ENCODE measurements around the gene SEMA5A. TPM values are rescaled to one million over a fixed set of nuclear protein-coding genes. Genes with fewer than 3 reads are reported as not detected.

SEMA5A gene
- total and polyA plus RNA-seq, 2 of the 13 experiments (the other 11 are each of a cell fraction or from before 2014, with no cell fraction given), result 0.01 TPM; not detected in 1

DNA sequence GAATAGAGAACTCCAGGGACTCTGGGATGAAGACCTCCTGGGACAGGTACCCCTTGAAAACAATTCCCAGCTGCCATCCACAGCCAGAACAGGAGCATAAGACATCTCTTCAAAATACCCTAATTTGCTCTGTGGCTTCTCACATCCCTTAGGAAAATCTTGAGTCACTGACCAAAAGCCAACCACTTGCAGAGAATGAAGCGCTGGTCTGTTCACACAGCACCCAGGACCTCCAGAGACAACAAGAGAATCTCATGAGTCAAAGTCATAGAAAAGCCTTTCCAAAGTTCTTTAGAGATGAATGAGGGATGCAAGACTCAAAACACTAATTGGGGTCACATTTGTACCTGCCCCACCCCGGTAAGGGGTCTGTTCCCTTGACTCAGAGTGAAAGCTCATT, 210.6 kb downstream of the SEMA5A start:
- Histone ChIP-seq H4K20me1 (ENCODE audit: insufficient read depth, low read length) (no peaks in the 10 kb centered on the region), H3K27ac (ENCODE audit: extremely low read length, insufficient read depth, low read length) (no peak overlapping the region), H2AFZ (ENCODE audit: low read length) (no peak overlapping the region), H3K9me3 (ENCODE audit: low read length) (peaks cover 7% of the 10 kb centered on the region), H3K4me2 (ENCODE audit: low read depth, low read length) (no peak overlapping the region), H3K36me3 (replicated peaks in 1 of 2; ENCODE audit: control insufficient read depth in 1 of 2, insufficient read depth in 2 of 2, low read length in 2 of 2) (no peaks in the 10 kb centered on the region), H3K4me3 (replicated peaks in 1 of 3; ENCODE audit: insufficient read depth in 1 of 3, low read depth in 2 of 3, low read length in 3 of 3) (no peak overlapping the region), H3K9ac (ENCODE audit: insufficient read depth, low read depth, low read length) (no peak overlapping the region), H3K27me3 (ENCODE audit: control insufficient read depth in 1 of 2, insufficient read depth in 2 of 2, low read length in 2 of 2) (no peaks in the 10 kb centered on the region; a peak in 1 of 5 replicates), H3K79me2 (ENCODE audit: insufficient read depth, low read length) (no peaks in the 10 kb centered on the region), H3K4me1 (ENCODE audit: insufficient read depth, low read length) (no peaks in the 10 kb centered on the region)
- 0% methylated on average over 1 of the region's 2 CpGs for WGBS (ENCODE audit: low lambda C conversion rate)
- BruUV-seq (replicated peaks), result no TSS peak
- DNase-seq (ENCODE audit: low spot score) (no peak), ATAC-seq (no peak), FAIRE-seq (no peak)
- in situ Hi-C loops (cut with HindIII; ENCODE audit: extremely low pct_ligation_motif_present, low pct_unique_long_range_greater_than_20kb), result no loop called here
- CTCF ChIA-PET (ENCODE audit: low intra/inter-chr PET ratio, low total read pairs), result no interaction called here
- TF ChIP-seq XBP1 (CRISPR knock-in tag; IDR thresholded peaks at IDR 0.05) (no peak), ZBTB37 (CRISPR knock-in tag; IDR thresholded peaks at IDR 0.05) (no peak), NPAS2 (CRISPR knock-in tag; IDR thresholded peaks at IDR 0.05; ENCODE audit: borderline replicate concordance) (no peak), ZNF577 (CRISPR knock-in tag; IDR thresholded peaks at IDR 0.05; ENCODE audit: borderline replicate concordance, low read depth) (no peak)
- TF ChIP-seq, protein P1, sequence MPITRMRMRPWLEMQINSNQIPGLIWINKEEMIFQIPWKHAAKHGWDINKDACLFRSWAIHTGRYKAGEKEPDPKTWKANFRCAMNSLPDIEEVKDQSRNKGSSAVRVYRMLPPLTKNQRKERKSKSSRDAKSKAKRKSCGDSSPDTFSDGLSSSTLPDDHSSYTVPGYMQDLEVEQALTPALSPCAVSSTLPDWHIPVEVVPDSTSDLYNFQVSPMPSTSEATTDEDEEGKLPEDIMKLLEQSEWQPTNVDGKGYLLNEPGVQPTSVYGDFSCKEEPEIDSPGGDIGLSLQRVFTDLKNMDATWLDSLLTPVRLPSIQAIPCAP (CRISPR knock-in tag; IDR thresholded peaks at IDR 0.05; ENCODE audit: low read depth), result no peak
- intact Hi-C loops (cut with micrococcal nuclease; ENCODE audit: unreplicated experiment), result no loop called here
- POLR2A ChIA-PET, result no interaction called here

DNA sequence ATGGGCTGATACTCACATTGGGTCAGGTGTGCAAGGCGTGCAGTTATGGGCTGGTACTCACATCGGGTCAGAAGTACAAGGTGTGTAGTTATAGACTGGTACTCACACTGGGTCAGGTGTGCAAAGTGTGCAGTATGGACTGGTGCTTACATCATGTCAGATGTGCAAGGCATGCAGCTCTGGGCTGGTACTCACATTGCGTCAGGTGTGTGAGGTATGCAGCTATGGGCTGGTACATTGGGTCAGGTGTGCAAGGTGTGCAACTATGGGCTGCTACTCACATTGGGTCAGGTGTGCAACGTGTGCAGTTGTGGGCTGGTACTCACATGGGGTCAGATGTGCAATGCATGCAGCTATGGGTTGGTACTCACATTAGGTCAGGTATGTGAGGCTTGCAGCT, 213.8 kb downstream of the SEMA5A start:
- no peak for FAIRE-seq
- intact Hi-C loops (cut with micrococcal nuclease; ENCODE audit: unreplicated experiment), result no loop called here
- Histone ChIP-seq H3K4me2 (ENCODE audit: low read depth, low read length) (no peak overlapping the region), H3K36me3 (replicated peaks in 1 of 2; ENCODE audit: control insufficient read depth in 1 of 2, insufficient read depth in 2 of 2, low read length in 2 of 2) (no peaks in the 10 kb centered on the region), H2AFZ (ENCODE audit: low read length) (no peak overlapping the region), H3K9ac (ENCODE audit: insufficient read depth, low read depth, low read length) (no peak overlapping the region), H3K27me3 (ENCODE audit: control insufficient read depth in 1 of 2, insufficient read depth in 2 of 2, low read length in 2 of 2) (no peaks in the 10 kb centered on the region; a peak in 1 of 5 replicates), H4K20me1 (ENCODE audit: insufficient read depth, low read length) (no peaks in the 10 kb centered on the region), H3K4me3 (replicated peaks in 1 of 3; ENCODE audit: insufficient read depth in 1 of 3, low read depth in 2 of 3, low read length in 3 of 3) (no peak overlapping the region), H3K9me3 (ENCODE audit: low read length) (peaks cover 7% of the 10 kb centered on the region), H3K79me2 (ENCODE audit: insufficient read depth, low read length) (no peaks in the 10 kb centered on the region), H3K4me1 (ENCODE audit: insufficient read depth, low read length) (no peaks in the 10 kb centered on the region), H3K27ac (ENCODE audit: extremely low read length, insufficient read depth, low read length) (no peak overlapping the region)
- ChIA-PET POLR2A (no interaction called here), CTCF (ENCODE audit: low intra/inter-chr PET ratio, low total read pairs) (no interaction called here)
- no TSS peak for BruUV-seq (replicated peaks)
- DNase-seq (ENCODE audit: low spot score), result no peak
- in situ Hi-C loops (cut with HindIII; ENCODE audit: extremely low pct_ligation_motif_present, low pct_unique_long_range_greater_than_20kb), result no loop called here
- 5% methylated on average over 3 of the region's 4 CpGs for WGBS (ENCODE audit: low lambda C conversion rate)
- no peak for ATAC-seq
- TF ChIP-seq ZNF3 (CRISPR knock-in tag; IDR thresholded peaks at IDR 0.05), result no peak
- TF ChIP-seq AKAP8 (CRISPR knock-in tag; IDR thresholded peaks at IDR 0.05), result no peak
- no peak for TF ChIP-seq YEATS2 (CRISPR knock-in tag; IDR thresholded peaks at IDR 0.05; ENCODE audit: borderline replicate concordance)
- no peak for TF ChIP-seq ZNF24 (IDR thresholded peaks at IDR 0.05)
- no peak for TF ChIP-seq SRSF4 (IDR thresholded peaks at IDR 0.05; ENCODE audit: low read depth, low read length, poor library complexity, severe bottlenecking)
- TF ChIP-seq MLLT10 (CRISPR knock-in tag; IDR thresholded peaks at IDR 0.05), result no peak
- TF ChIP-seq DPF2 (CRISPR knock-in tag; IDR thresholded peaks at IDR 0.05; ENCODE audit: borderline replicate concordance, low read depth), result no peak
- no peak for TF ChIP-seq ZBTB4 (CRISPR knock-in tag; IDR thresholded peaks at IDR 0.05; ENCODE audit: borderline replicate concordance)
- TF ChIP-seq ZBTB20 (CRISPR knock-in tag; IDR thresholded peaks at IDR 0.05; ENCODE audit: borderline replicate concordance, low read depth), result no peak
- TF ChIP-seq JUN (CRISPR knock-in tag; IDR thresholded peaks at IDR 0.05), result no peak
